GM18858 (cell line): ENCODE measurements around the gene CHKB.
"Not testable (repeated sequence)": the region's sequence is repeated elsewhere in the genome, so short reads cannot be mapped to it uniquely, and the experiment has no call there.

Experiments used
- ATAC-seq: cut with Tn5 transposase; IDR thresholded peaks from one replicate; pipeline ENCODE4 v1.9.1; 2021; ENCODE audit not compliant: unreplicated experiment

The CHKB gene

GRCh38 chr22:50582493-50583293 lies at the start of gene CHKB:
CHKB (minus strand) TSS chr22:50582849; CDS start chr22:50582781, 68 bp downstream.
- ATAC-seq = peak; percentile 84

- no peak for ATAC-seq
These were observed 47.7 kb upstream of the CHKB start for GRCh38 chr22:50630376-50630775.

- no peak for ATAC-seq
These were observed 46.0 kb upstream of the CHKB start for GRCh38 chr22:50628543-50629134.

- ATAC-seq = no peak
These were observed 45.2 kb upstream of the CHKB start, which contains the start of gene ARSA for GRCh38 chr22:50627642-50628542. ARSA (minus strand) TSS chr22:50628152; CDS start chr22:50627779, 373 bp downstream.

- no peak for ATAC-seq
These were observed 44.4 kb upstream of the CHKB start for GRCh38 chr22:50626850-50627641.

GRCh38 chr22:50626314-50626849 lies 43.7 kb upstream of the CHKB start:
- ATAC-seq = no peak

GRCh38 chr22:50625568-50626313 lies 43.1 kb upstream of the CHKB start:
- ATAC-seq = no peak

- ATAC-seq = no peak
These were observed 42.5 kb upstream of the CHKB start for GRCh38 chr22:50625131-50625567.

- ATAC-seq = no peak
These were observed 41.9 kb upstream of the CHKB start for GRCh38 chr22:50624347-50625130.

GRCh38 chr22:50622723-50623327 lies 40.2 kb upstream of the CHKB start:
- ATAC-seq = no peak

GRCh38 chr22:50621948-50622722 lies 39.5 kb upstream of the CHKB start:
- no peak for ATAC-seq

- peak; percentile 38 for ATAC-seq
These were observed 38.8 kb upstream of the CHKB start for GRCh38 chr22:50621356-50621880.

GRCh38 chr22:50620593-50621355 lies 38.1 kb upstream of the CHKB start:
- peak; percentile 26 for ATAC-seq

GRCh38 chr22:50614296-50614695 lies 31.6 kb upstream of the CHKB start:
- ATAC-seq = not testable (repeated sequence)

- no peak for ATAC-seq
These were observed 30.8 kb upstream of the CHKB start for GRCh38 chr22:50613291-50613981.
